ENCODE results near the gene KRTAP5-3. TPM values are rescaled to one million over a fixed set of nuclear protein-coding genes. Genes with fewer than 3 reads are reported as not detected.
A peak's percentile ranks its signal among the peaks of the same experiment; 100 is the strongest.

The KRTAP5-3 gene
- total RNA-seq, 1 experiment from 2014 or later = not detected

DNA sequence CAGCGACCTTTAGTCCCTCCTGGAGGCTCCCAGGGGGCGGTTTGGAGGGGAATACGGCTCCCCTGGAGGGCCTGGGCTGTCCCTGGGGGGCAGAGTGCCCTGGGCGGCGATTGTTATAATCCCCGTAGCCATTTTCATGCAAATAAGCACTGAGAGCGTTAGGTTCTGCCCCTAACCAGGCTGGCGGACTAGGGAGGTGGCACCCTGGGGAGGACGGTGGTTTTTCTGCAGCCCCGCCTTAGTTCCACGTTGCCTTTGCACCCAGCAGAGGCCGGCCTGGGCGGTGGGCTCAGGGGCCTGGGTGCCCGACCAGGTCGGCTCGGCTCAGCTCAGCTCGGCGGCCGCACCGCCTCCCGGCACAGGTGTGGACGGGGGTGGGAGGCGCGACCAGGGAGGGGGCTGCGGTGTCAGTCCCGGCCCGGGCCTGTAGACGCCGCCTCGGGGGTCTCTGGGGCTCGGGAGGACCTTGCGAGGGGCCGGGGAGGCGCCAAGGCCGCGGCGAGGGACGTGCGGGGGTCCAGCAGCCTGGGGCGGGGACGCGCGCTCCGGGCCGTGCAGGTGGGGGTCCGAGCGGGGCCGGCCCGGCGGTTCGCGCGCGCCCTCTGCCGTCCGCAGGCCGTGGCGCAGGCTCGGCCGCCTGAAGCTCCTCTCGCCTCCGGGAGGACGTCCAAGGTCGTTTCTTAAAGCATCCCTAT is 33.9 kb downstream of the KRTAP5-3 start:
- Histone ChIP-seq H3K4me2 (peak overlapping the region; percentile 76), H3K9me3 (ENCODE audit: insufficient read depth, low read depth) (no peaks in the 10 kb centered on the region), H3K9me2 (ENCODE audit: insufficient read depth) (no peaks in the 10 kb centered on the region), H3K36me3 (ENCODE audit: low read depth) (no peaks in the 10 kb centered on the region), H3K4me3 (peak overlapping the region; percentile 52; the same call in 1 of the 2 replicates), H3K27me3 (ENCODE audit: insufficient read depth, low read depth) (peaks cover 14% of the 10 kb centered on the region), H3K27ac (no peak overlapping the region), H3F3A (ENCODE audit: insufficient read depth, low read depth) (peaks cover 6% of the 10 kb centered on the region; the same call in 1 of the 2 replicates), H2AFZ (no peak overlapping the region), H4K20me1 (ENCODE audit: insufficient read depth) (no peaks in the 10 kb centered on the region), H3K79me2 (ENCODE audit: low read depth) (no peaks in the 10 kb centered on the region), H3K4me1 (replicated peaks; ENCODE audit: insufficient read depth) (no peaks in the 10 kb centered on the region; the same call in 1 of the 2 replicates)
- ChIA-PET CTCF (interaction anchor here (0.6 to 2.5 kb wide), 6 partner anchors 21 to 258 kb away, joined by 3 to 31 read pairs (median 4); no protein-coding TSS in a partner anchor), POLR2A (ENCODE audit: unreplicated experiment) (interaction anchor here (0.9 kb wide), 1 partner anchor 28 kb away, joined by 6 read pairs; no protein-coding TSS in a partner anchor)
- peak in 1 of 2 experiments; percentile 42 for DNase-seq
- BruUV-seq (replicated peaks) = no TSS peak
- intact Hi-C loops (cut with micrococcal nuclease; ENCODE audit: unreplicated experiment) = loop anchor here (2.0 kb wide), 2 partner anchors 20 to 28 kb away; no protein-coding TSS in a partner anchor
- TF ChIP-seq, protein P1, sequence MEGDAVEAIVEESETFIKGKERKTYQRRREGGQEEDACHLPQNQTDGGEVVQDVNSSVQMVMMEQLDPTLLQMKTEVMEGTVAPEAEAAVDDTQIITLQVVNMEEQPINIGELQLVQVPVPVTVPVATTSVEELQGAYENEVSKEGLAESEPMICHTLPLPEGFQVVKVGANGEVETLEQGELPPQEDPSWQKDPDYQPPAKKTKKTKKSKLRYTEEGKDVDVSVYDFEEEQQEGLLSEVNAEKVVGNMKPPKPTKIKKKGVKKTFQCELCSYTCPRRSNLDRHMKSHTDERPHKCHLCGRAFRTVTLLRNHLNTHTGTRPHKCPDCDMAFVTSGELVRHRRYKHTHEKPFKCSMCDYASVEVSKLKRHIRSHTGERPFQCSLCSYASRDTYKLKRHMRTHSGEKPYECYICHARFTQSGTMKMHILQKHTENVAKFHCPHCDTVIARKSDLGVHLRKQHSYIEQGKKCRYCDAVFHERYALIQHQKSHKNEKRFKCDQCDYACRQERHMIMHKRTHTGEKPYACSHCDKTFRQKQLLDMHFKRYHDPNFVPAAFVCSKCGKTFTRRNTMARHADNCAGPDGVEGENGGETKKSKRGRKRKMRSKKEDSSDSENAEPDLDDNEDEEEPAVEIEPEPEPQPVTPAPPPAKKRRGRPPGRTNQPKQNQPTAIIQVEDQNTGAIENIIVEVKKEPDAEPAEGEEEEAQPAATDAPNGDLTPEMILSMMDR (conservative IDR thresholded peaks at IDR 0.05) = peak; percentile 46
- TF ChIP-seq EZH2 (IDR thresholded peaks at IDR 0.05; ENCODE audit: low read depth) = no peak

DNA sequence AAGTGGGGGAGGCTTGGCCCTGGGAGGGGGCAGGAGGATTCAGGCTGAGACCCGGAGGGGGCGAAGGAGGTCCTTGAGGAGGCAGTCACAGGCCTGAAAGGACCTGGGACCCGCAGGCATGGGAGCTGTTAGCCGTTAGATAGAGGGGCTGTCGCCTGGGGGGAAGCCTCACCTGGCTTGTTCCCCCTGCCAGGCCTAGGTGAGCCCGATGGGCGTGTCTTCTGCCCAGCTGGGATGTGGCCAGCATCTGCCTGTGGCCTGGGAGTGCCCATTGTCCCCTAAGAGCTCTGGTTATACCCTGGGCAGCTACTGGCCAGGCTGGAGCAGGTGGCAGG is 34.4 kb downstream of the KRTAP5-3 start:
- peak; percentile 47 to 64 for DNase-seq
- H3K27me3 ChIP-seq (ENCODE audit: insufficient read depth, low read depth) = peaks cover 14% of the 10 kb centered on the region
- no peak overlapping the region for H3K27ac ChIP-seq
- H3F3A ChIP-seq (ENCODE audit: insufficient read depth, low read depth) = peaks cover 6% of the 10 kb centered on the region; the same call in 1 of the 2 replicates
- peak overlapping the region; percentile 76 for H3K4me2 ChIP-seq
- H3K79me2 ChIP-seq (ENCODE audit: low read depth) = no peaks in the 10 kb centered on the region
- H4K20me1 ChIP-seq (ENCODE audit: insufficient read depth) = no peaks in the 10 kb centered on the region
- no peaks in the 10 kb centered on the region for H3K36me3 ChIP-seq (ENCODE audit: low read depth)
- ChIA-PET CTCF (interaction anchor here (0.6 to 2.5 kb wide), 4 partner anchors 20 to 191 kb away, joined by 3 to 31 read pairs (median 6); no protein-coding TSS in a partner anchor), POLR2A (ENCODE audit: unreplicated experiment) (interaction anchor here (0.9 to 1.0 kb wide), 2 partner anchors 26 to 27 kb away, joined by 4 to 6 read pairs; no protein-coding TSS in a partner anchor)
- no peaks in the 10 kb centered on the region for H3K9me3 ChIP-seq (ENCODE audit: insufficient read depth, low read depth)
- BruUV-seq (replicated peaks) = no TSS peak
- H3K9me2 ChIP-seq (ENCODE audit: insufficient read depth) = no peaks in the 10 kb centered on the region
- intact Hi-C loops (cut with micrococcal nuclease; ENCODE audit: unreplicated experiment) = loop anchor here (2.0 kb wide), 2 partner anchors 19 to 27 kb away; no protein-coding TSS in a partner anchor
- H2AFZ ChIP-seq = no peak overlapping the region
- TF ChIP-seq EZH2 (IDR thresholded peaks at IDR 0.05; ENCODE audit: low read depth) = no peak
- TF ChIP-seq, protein P1 (conservative IDR thresholded peaks at IDR 0.05) = no peak
- peak overlapping the region; percentile 52; the same call in 1 of the 2 replicates for H3K4me3 ChIP-seq
- H3K4me1 ChIP-seq (replicated peaks; ENCODE audit: insufficient read depth) = no peaks in the 10 kb centered on the region; the same call in 1 of the 2 replicates

DNA sequence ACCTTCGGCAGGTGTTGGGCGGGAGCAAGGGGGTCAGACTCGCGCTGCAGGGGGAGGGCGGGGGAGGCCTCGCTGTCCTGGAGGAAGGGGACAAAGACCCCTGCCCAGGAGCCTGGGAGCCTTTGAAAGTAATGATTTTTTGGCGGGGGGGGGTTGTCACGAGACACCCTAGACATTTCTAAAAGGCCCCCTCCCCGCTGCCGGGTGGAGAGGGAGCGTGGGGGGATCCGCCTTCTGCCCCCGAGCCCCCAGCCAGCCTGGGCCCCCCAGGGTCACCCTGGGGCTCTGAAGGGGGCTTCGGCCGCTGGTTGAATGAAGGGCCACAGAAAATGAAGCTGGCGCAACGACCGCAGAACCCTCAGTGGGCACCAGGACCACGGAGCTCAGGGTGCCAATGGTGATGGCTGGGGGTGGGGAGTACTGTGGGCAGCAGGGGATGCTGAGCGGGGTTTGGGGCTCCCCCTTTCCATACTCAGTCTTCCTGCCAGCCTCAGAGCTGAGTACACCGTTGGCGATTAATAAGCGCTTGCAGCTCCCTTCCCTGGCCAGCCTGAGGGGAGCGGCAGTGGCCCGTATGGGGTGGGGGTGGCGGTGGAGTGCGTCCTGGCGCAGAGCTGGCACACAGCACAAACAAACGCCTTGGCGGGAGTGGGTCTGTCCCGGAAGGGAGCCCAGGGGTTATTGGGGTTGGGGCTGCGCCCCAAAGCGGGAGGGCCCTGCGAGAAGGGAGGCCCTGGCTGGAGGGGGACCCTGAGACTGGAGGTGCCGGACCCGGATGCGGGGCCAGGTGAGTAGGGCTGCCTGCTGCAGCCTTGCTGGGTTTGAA is 35.0 kb downstream of the KRTAP5-3 start:
- Histone ChIP-seq H3K4me3 (peak overlapping the region; percentile 52; the same call in 1 of the 2 replicates), H3K27ac (no peak overlapping the region), H3K4me1 (replicated peaks; ENCODE audit: insufficient read depth) (no peaks in the 10 kb centered on the region; the same call in 1 of the 2 replicates), H3K9me3 (ENCODE audit: insufficient read depth, low read depth) (no peaks in the 10 kb centered on the region), H3K27me3 (ENCODE audit: insufficient read depth, low read depth) (peaks cover 12% of the 10 kb centered on the region), H3K4me2 (peak overlapping the region; percentile 76), H3K36me3 (ENCODE audit: low read depth) (no peaks in the 10 kb centered on the region), H2AFZ (no peak overlapping the region), H3F3A (ENCODE audit: insufficient read depth, low read depth) (peaks cover 6% of the 10 kb centered on the region; the same call in 1 of the 2 replicates), H3K9me2 (ENCODE audit: insufficient read depth) (no peaks in the 10 kb centered on the region), H4K20me1 (ENCODE audit: insufficient read depth) (no peaks in the 10 kb centered on the region), H3K79me2 (ENCODE audit: low read depth) (no peaks in the 10 kb centered on the region)
- no TSS peak for BruUV-seq (replicated peaks)
- POLR2A ChIA-PET (ENCODE audit: unreplicated experiment) = interaction anchor here (0.9 to 1.0 kb wide), 2 partner anchors 25 to 27 kb away, joined by 4 to 6 read pairs; no protein-coding TSS in a partner anchor
- CTCF ChIA-PET = interaction anchor here (0.6 to 2.5 kb wide), 4 partner anchors 20 to 191 kb away, joined by 3 to 31 read pairs (median 6); no protein-coding TSS in a partner anchor
- DNase-seq = peak in 1 of 2 experiments; percentile 29
- intact Hi-C loops (cut with micrococcal nuclease; ENCODE audit: unreplicated experiment) = no loop called here
- TF ChIP-seq, protein P1 (conservative IDR thresholded peaks at IDR 0.05) = no peak
- no peak for TF ChIP-seq EZH2 (IDR thresholded peaks at IDR 0.05; ENCODE audit: low read depth)

Measured in PC-9 (cell line).